WERI-Rb-1 (cell line): ENCODE data around the gene NRXN2.

Source experiments
- DNase-seq: peaks from one replicate; pipeline ENCODE4 v3.0.0-alpha.2; 2020
- H3K27ac ChIP-seq: fragments of 250-450 bp; sonication (Bioruptor Pico); 2 replicates; pipeline ENCODE4 v1.5.1; 2020; ENCODE audit warnings: mild to moderate bottlenecking, moderate library complexity
- H3K27me3 ChIP-seq: fragments of 250-450 bp; sonication (Bioruptor Pico); 2 replicates; pipeline ENCODE4 v1.5.1; 2021; ENCODE audit warnings: mild to moderate bottlenecking, low read depth, moderate library complexity; ENCODE audit not compliant: insufficient read depth, severe bottlenecking
- H3K36me3 ChIP-seq: fragments of 250-450 bp; sonication (Bioruptor Pico); 2 replicates; pipeline ENCODE4 v1.5.1; 2020; ENCODE audit warnings: mild to moderate bottlenecking, moderate library complexity
- H3K4me3 ChIP-seq: 2 replicates; pipeline ENCODE4 v1.5.1; 2011; ENCODE audit warnings: low read depth, mild to moderate bottlenecking, control low read depth, low read length
- H3K9me3 ChIP-seq: fragments of 250-450 bp; sonication (Bioruptor Pico); 2 replicates; pipeline ENCODE4 v1.5.1; 2021; ENCODE audit warnings: mild to moderate bottlenecking, moderate library complexity; ENCODE audit not compliant: severe bottlenecking
- CTCF ChIP-seq: IDR thresholded peaks from 2 replicates; pipeline ENCODE4 v1.5.1; 2011; ENCODE audit warnings: low read depth, mild to moderate bottlenecking, control low read depth, inconsistent platforms, low read length

Gene NRXN2

GRCh38 chr11:64677441-64678023 is 45.5 kb downstream of the NRXN2 start:
- no peak for TF ChIP-seq CTCF
- no peaks in the 10 kb centered on the region for H3K27me3 ChIP-seq
- peak overlapping the region; percentile 31 for H3K27ac ChIP-seq
- no peaks in the 10 kb centered on the region for H3K9me3 ChIP-seq
- DNase-seq = peak; percentile 63
- no peak overlapping the region for H3K4me3 ChIP-seq
- no peaks in the 10 kb centered on the region for H3K36me3 ChIP-seq

GRCh38 chr11:64676261-64676615 is 46.8 kb downstream of the NRXN2 start:
- Histone ChIP-seq H3K27me3 (no peaks in the 10 kb centered on the region), H3K4me3 (no peak overlapping the region), H3K27ac (no peak overlapping the region), H3K36me3 (no peaks in the 10 kb centered on the region), H3K9me3 (no peaks in the 10 kb centered on the region)
- no peak for DNase-seq
- no peak for TF ChIP-seq CTCF

GRCh38 chr11:64675450-64676260 is 47.3 kb downstream of the NRXN2 start:
- Histone ChIP-seq H3K4me3 (no peak overlapping the region), H3K27me3 (no peaks in the 10 kb centered on the region), H3K36me3 (no peaks in the 10 kb centered on the region), H3K27ac (no peak overlapping the region), H3K9me3 (no peaks in the 10 kb centered on the region)
- no peak for TF ChIP-seq CTCF
- peak; percentile 62 for DNase-seq

GRCh38 chr11:64674774-64675173 is 48.2 kb downstream of the NRXN2 start:
- H3K27ac ChIP-seq = no peak overlapping the region
- no peaks in the 10 kb centered on the region for H3K9me3 ChIP-seq
- H3K4me3 ChIP-seq = no peak overlapping the region
- no peak for DNase-seq
- H3K27me3 ChIP-seq = no peaks in the 10 kb centered on the region
- no peak for TF ChIP-seq CTCF
- H3K36me3 ChIP-seq = no peaks in the 10 kb centered on the region

- no peak overlapping the region for H3K4me3 ChIP-seq
- H3K36me3 ChIP-seq = no peaks in the 10 kb centered on the region
- no peaks in the 10 kb centered on the region for H3K27me3 ChIP-seq
- H3K9me3 ChIP-seq = no peaks in the 10 kb centered on the region
- DNase-seq = no peak
- H3K27ac ChIP-seq = no peak overlapping the region
- TF ChIP-seq CTCF = no peak
Measured at GRCh38 chr11:64673279-64673678, 49.7 kb downstream of the NRXN2 start.

GRCh38 chr11:64672875-64673274 is 50.1 kb downstream of the NRXN2 start:
- Histone ChIP-seq H3K36me3 (no peaks in the 10 kb centered on the region), H3K9me3 (no peaks in the 10 kb centered on the region), H3K27me3 (no peaks in the 10 kb centered on the region), H3K4me3 (no peak overlapping the region), H3K27ac (no peak overlapping the region)
- no peak for TF ChIP-seq CTCF
- no peak for DNase-seq
